Hepatocyte (in vitro differentiated cells): ENCODE data around the gene AMOTL1. TPM values are rescaled to one million over a fixed set of nuclear protein-coding genes. Genes with fewer than 3 reads are reported as not detected.
"Not testable (repeated sequence)": the region's sequence is repeated elsewhere in the genome, so short reads cannot be mapped to it uniquely, and the experiment has no call there.

Experiments
- DNase-seq: peaks from one replicate; pipeline ENCODE4 v3.0.0-alpha.2; 2016; ENCODE audit warnings: low spot score
- H2AFZ ChIP-seq: fragments of 200-600 bp; sonication (generic); 2 replicates; pipeline ENCODE4 v1.6.0; 2016; ENCODE audit warnings: antibody characterized with exemption, mild to moderate bottlenecking
- H3K27ac ChIP-seq: fragments of 200-600 bp; sonication (generic); 2 replicates; pipeline ENCODE4 v1.5.1; 2016; ENCODE audit warnings: mild to moderate bottlenecking
- H3K27me3 ChIP-seq: fragments of 200-600 bp; sonication (generic); 2 replicates; pipeline ENCODE4 v1.6.1; 2016
- H3K36me3 ChIP-seq: fragments of 200-600 bp; sonication (generic); replicated peaks from 2 replicates; pipeline ENCODE4 v1.5.1; 2016; ENCODE audit warnings: low read depth; ENCODE audit not compliant: insufficient read depth
- H3K4me1 ChIP-seq: fragments of 200-600 bp; sonication (generic); 2 replicates; pipeline ENCODE4 v1.5.1; 2016; ENCODE audit warnings: mild to moderate bottlenecking, moderate library complexity; ENCODE audit not compliant: insufficient read depth
- H3K4me2 ChIP-seq: fragments of 200-600 bp; sonication (generic); 2 replicates; pipeline ENCODE4 v1.6.0; 2016
- H3K4me3 ChIP-seq: fragments of 200-600 bp; sonication (generic); 2 replicates; pipeline ENCODE4 v1.5.1; 2016; ENCODE audit warnings: mild to moderate bottlenecking
- H3K79me2 ChIP-seq: fragments of 200-600 bp; sonication (generic); 2 replicates; pipeline ENCODE4 v1.6.0; 2017; ENCODE audit warnings: mild to moderate bottlenecking
- H3K9me2 ChIP-seq: fragments of 200-600 bp; sonication (generic); replicated peaks from 2 replicates; pipeline ENCODE4 v1.6.0; 2017; ENCODE audit warnings: mild to moderate bottlenecking; ENCODE audit not compliant: insufficient read depth
- H3K9me3 ChIP-seq: fragments of 200-600 bp; sonication (generic); 2 replicates; pipeline ENCODE4 v1.5.1; 2016; ENCODE audit warnings: low read depth, mild to moderate bottlenecking
- H4K20me1 ChIP-seq: fragments of 200-600 bp; sonication (generic); 2 replicates; pipeline ENCODE4 v1.6.0; 2016; ENCODE audit warnings: mild to moderate bottlenecking; ENCODE audit not compliant: insufficient read depth, poor library complexity, severe bottlenecking
- CTCF ChIP-seq: fragments of 200-600 bp; sonication (generic); IDR thresholded peaks from 2 replicates; pipeline ENCODE4 v1.5.1; 2016; ENCODE audit warnings: antibody characterized with exemption, mild to moderate bottlenecking; ENCODE audit not compliant: poor library complexity
- EZH2 ChIP-seq: fragments of 200-600 bp; sonication (generic); IDR thresholded peaks from 2 replicates; pipeline ENCODE4 v1.6.1; 2016; ENCODE audit warnings: antibody characterized with exemption, mild to moderate bottlenecking, borderline replicate concordance
- EZH2phosphoT487 ChIP-seq: fragments of 200-600 bp; sonication (generic); IDR thresholded peaks from one replicate; pipeline ENCODE4 v1.6.1; 2018; ENCODE audit warnings: antibody characterized with exemption, mild to moderate bottlenecking, low read depth, moderate library complexity; ENCODE audit not compliant: unreplicated experiment, severe bottlenecking
- WGBS: methylation state at CpG from one replicate; pipeline ENCODE4 v1.1.6; 2016; ENCODE audit warnings: low lambda C conversion rate; ENCODE audit errors: missing lambda C conversion rate; 5-methylcytosine and 5-hydroxymethylcytosine counted together
- polyA plus RNA-seq: library from polyadenylated mRNA; unstranded; fragments of >200 nt; fragmentation: Nextera tagmentation; extraction: Ambion mirVana; gene quantifications from 2 replicates; pipeline ENCODE4 v1.2.1, GENCODE V29; 2016
- total RNA-seq: library from RNA; depleted of rRNA; stranded (reverse); fragments of >200 nt; gene quantifications from 2 replicates; pipeline ENCODE4 v1.2.3, GENCODE V29; 2014

The AMOTL1 gene
- total and polyA plus RNA-seq, 2 experiments from 2014 or later = 23.8 to 57.7 TPM

- peaks cover 95% of the 10 kb centered on the region for H3K79me2 ChIP-seq
These were observed 22.0 kb downstream of the AMOTL1 start for GRCh38 chr11:94790197-94790596.

GRCh38 chr11:94790661-94791180 lies 22.6 kb downstream of the AMOTL1 start:
- Histone ChIP-seq H3K9me3 (no peaks in the 10 kb centered on the region), H3K27ac (peak overlapping the region; percentile 74), H3K79me2 (peaks cover 95% of the 10 kb centered on the region), H3K36me3 (no peaks in the 10 kb centered on the region), H3K4me1 (peaks cover 61% of the 10 kb centered on the region), H4K20me1 (peaks cover 81% of the 10 kb centered on the region), H3K9me2 (no peaks in the 10 kb centered on the region), H2AFZ (no peak overlapping the region), H3K4me3 (no peak overlapping the region), H3K27me3 (no peaks in the 10 kb centered on the region), H3K4me2 (peak overlapping the region; percentile 14)
- no peak for DNase-seq
- 70% methylated on average over 6 of the region's 6 CpGs for WGBS
- TF ChIP-seq EZH2 (no peak), EZH2phosphoT487 (no peak), CTCF (no peak)

More at GRCh38 chr11:94790197-94790596, 22.0 kb downstream of the AMOTL1 start:
- DNase-seq = no peak
- H3K4me2 ChIP-seq = peak overlapping the region; percentile 53
- H3K9me2 ChIP-seq = no peaks in the 10 kb centered on the region
- peaks cover 62% of the 10 kb centered on the region for H3K4me1 ChIP-seq
- H3K9me3 ChIP-seq = no peaks in the 10 kb centered on the region
- peaks cover 81% of the 10 kb centered on the region for H4K20me1 ChIP-seq
- no peak overlapping the region for H3K4me3 ChIP-seq
- H3K27me3 ChIP-seq = no peaks in the 10 kb centered on the region
- no peak overlapping the region for H2AFZ ChIP-seq
- H3K36me3 ChIP-seq = no peaks in the 10 kb centered on the region
- WGBS = 92% methylated on average over 3 of the region's 3 CpGs
- no peak for TF ChIP-seq EZH2
- H3K27ac ChIP-seq = peak overlapping the region; percentile 74

- TF ChIP-seq CTCF (no peak), EZH2 (no peak), EZH2phosphoT487 (no peak)
- H3K27ac ChIP-seq = peak overlapping the region; percentile 74
- H3K9me2 ChIP-seq = no peaks in the 10 kb centered on the region
- peaks cover 57% of the 10 kb centered on the region for H3K4me1 ChIP-seq
- no peak overlapping the region for H3K4me3 ChIP-seq
- no peak overlapping the region for H2AFZ ChIP-seq
- 91% methylated on average over 3 of the region's 3 CpGs for WGBS
- H3K79me2 ChIP-seq = peaks cover 95% of the 10 kb centered on the region
- H3K4me2 ChIP-seq = peak overlapping the region; percentile 14
- DNase-seq = no peak
- no peaks in the 10 kb centered on the region for H3K36me3 ChIP-seq
- peaks cover 77% of the 10 kb centered on the region for H4K20me1 ChIP-seq
- H3K9me3 ChIP-seq = no peaks in the 10 kb centered on the region
- no peaks in the 10 kb centered on the region for H3K27me3 ChIP-seq
These were observed 23.2 kb downstream of the AMOTL1 start for GRCh38 chr11:94791216-94791889.

- H3K4me3 ChIP-seq, H2AFZ ChIP-seq, H3K9me3 ChIP-seq, H3K27me3 ChIP-seq, H3K9me2 ChIP-seq, DNase-seq, H3K36me3 ChIP-seq, H3K4me2 ChIP-seq, H3K27ac ChIP-seq: not testable (repeated sequence)
- WGBS = 98% methylated on average over 5 of the region's 5 CpGs
- Histone ChIP-seq H3K79me2 (peaks cover 97% of the 10 kb centered on the region), H4K20me1 (peaks cover 72% of the 10 kb centered on the region), H3K4me1 (peaks cover 54% of the 10 kb centered on the region)
These were observed 23.8 kb downstream of the AMOTL1 start for GRCh38 chr11:94791942-94792341.
